ENCODE data around the gene LGALS16. TPM values are rescaled to one million over a fixed set of nuclear protein-coding genes. Genes with fewer than 3 reads are reported as not detected.

The LGALS16 gene
- total and polyA plus RNA-seq, 2 donors (not counting 3 experiments of a cell fraction or from before 2014, with no cell fraction given), result not detected

DNA sequence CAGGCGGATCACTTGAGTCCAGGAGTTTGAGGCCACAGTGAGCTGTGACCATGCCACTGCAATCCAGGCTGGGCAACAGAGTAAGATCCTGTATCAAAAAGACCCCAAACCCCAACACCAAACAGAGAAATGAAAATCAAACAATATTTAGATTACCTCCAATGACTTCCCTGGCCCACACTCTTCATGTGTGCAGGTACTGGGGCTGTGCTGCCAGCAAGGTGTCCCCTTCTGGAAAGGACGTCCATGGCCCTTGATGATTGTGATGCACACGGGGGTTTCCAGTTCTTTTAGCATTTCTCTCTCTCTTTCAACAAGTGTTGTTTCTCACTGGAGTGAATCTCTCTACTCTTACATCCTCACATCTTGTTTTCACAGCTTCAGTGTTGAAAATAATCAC, 24.9 kb downstream of the LGALS16 start:
- H3K9ac ChIP-seq (replicated peaks; ENCODE audit: extremely low read depth, insufficient read depth, low read length), result no peak overlapping the region
- no peaks in the 10 kb centered on the region for H3K9me3 ChIP-seq (replicated peaks; ENCODE audit: control insufficient read depth, insufficient read depth, low read length)
- no peak overlapping the region for H2AFZ ChIP-seq (ENCODE audit: low read depth, low read length)
- dilution Hi-C loops (cut with MboI; ENCODE audit: extremely low pct_ligation_motif_present, low sequenced_read_pairs), result no loop called here
- no peaks in the 10 kb centered on the region for H3K4me1 ChIP-seq (ENCODE audit: control insufficient read depth, extremely low read depth, insufficient read depth, low read length)
- H3K4me3 ChIP-seq (replicated peaks in 1 of 3; ENCODE audit: insufficient read depth in 1 of 3, low read depth in 1 of 3, low read length in 3 of 3), result no peak overlapping the region
- H3K79me2 ChIP-seq (ENCODE audit: control insufficient read depth, insufficient read depth, low read length), result no peaks in the 10 kb centered on the region
- CTCF ChIA-PET, result no interaction called here
- no peak overlapping the region for H3K27ac ChIP-seq (ENCODE audit: insufficient read depth, low read depth, low read length)
- no peak overlapping the region for H3K4me2 ChIP-seq (ENCODE audit: insufficient read depth, low read length)
- no peaks in the 10 kb centered on the region for H4K20me1 ChIP-seq (replicated peaks; ENCODE audit: control insufficient read depth, extremely low read depth, insufficient read depth, low read length)
- no peaks in the 10 kb centered on the region for H3K9me1 ChIP-seq (replicated peaks; ENCODE audit: control insufficient read depth, extremely low read depth, insufficient read depth, low read length)
- no TSS peak for BruUV-seq (replicated peaks)
- intact Hi-C loops (cut with micrococcal nuclease), result no loop called here
- DNase-seq (ENCODE audit: low read depth, low spot score) (no peak), FAIRE-seq (no peak)
- H3K36me3 ChIP-seq (ENCODE audit: control insufficient read depth in 2 of 2, extremely low read depth in 1 of 2, insufficient read depth in 2 of 2, low read length in 2 of 2), result no peaks in the 10 kb centered on the region
- TF ChIP-seq JUN (IDR thresholded peaks at IDR 0.05; ENCODE audit: borderline replicate concordance, insufficient read depth, insufficient read length, low read depth) (no peak), MYC (IDR thresholded peaks at IDR 0.05; ENCODE audit: low read depth, low read length) (no peak), POLR2A (IDR thresholded peaks at IDR 0.05; ENCODE audit: low read depth, low read length) (no peak), EZH2 (IDR thresholded peaks at IDR 0.05; ENCODE audit: borderline replicate concordance, low read depth, low read length, severe bottlenecking) (no peak), FOS (IDR thresholded peaks at IDR 0.05; ENCODE audit: borderline replicate concordance, insufficient read depth, low read length) (no peak), GATA2 (IDR thresholded peaks at IDR 0.05; ENCODE audit: insufficient read depth, insufficient read length, low read depth, low read length) (no peak), POLR2AphosphoS5 (IDR thresholded peaks at IDR 0.05; ENCODE audit: insufficient read depth, low read depth, low read length) (no peak)
- TF ChIP-seq, protein P1, sequence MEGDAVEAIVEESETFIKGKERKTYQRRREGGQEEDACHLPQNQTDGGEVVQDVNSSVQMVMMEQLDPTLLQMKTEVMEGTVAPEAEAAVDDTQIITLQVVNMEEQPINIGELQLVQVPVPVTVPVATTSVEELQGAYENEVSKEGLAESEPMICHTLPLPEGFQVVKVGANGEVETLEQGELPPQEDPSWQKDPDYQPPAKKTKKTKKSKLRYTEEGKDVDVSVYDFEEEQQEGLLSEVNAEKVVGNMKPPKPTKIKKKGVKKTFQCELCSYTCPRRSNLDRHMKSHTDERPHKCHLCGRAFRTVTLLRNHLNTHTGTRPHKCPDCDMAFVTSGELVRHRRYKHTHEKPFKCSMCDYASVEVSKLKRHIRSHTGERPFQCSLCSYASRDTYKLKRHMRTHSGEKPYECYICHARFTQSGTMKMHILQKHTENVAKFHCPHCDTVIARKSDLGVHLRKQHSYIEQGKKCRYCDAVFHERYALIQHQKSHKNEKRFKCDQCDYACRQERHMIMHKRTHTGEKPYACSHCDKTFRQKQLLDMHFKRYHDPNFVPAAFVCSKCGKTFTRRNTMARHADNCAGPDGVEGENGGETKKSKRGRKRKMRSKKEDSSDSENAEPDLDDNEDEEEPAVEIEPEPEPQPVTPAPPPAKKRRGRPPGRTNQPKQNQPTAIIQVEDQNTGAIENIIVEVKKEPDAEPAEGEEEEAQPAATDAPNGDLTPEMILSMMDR (IDR thresholded peaks at IDR 0.05; ENCODE audit: extremely low read depth in 1 of 2, insufficient read depth in 1 of 2, low read depth in 1 of 2, low read length in 2 of 2), result no peak
- H3K27me3 ChIP-seq (ENCODE audit: control insufficient read depth in 2 of 2, insufficient read depth in 2 of 2, low read length in 2 of 2), result no peaks in the 10 kb centered on the region
- POLR2A ChIA-PET, result no interaction called here

Data from endothelial cell of umbilical vein (primary cell).